Measurements from ENCODE around the gene TASOR2. TPM values are rescaled to one million over a fixed set of nuclear protein-coding genes. Genes with fewer than 3 reads are reported as not detected.

Gene TASOR2
- total RNA-seq, 1 donor from 2014 or later: 63.7 TPM

- Histone ChIP-seq H3K27ac (no peak overlapping the region), H3K4me3 (no peak overlapping the region), H3K4me1 (peaks cover 4% of the 10 kb centered on the region), H3K27me3 (no peaks in the 10 kb centered on the region), H3K9me3 (no peaks in the 10 kb centered on the region), H3K36me3 (peaks cover 9% of the 10 kb centered on the region)
- DNase-seq (no peak), ATAC-seq (no peak)
- intact Hi-C loops (cut with DNase I): no loop called here
- TF ChIP-seq, protein P1, sequence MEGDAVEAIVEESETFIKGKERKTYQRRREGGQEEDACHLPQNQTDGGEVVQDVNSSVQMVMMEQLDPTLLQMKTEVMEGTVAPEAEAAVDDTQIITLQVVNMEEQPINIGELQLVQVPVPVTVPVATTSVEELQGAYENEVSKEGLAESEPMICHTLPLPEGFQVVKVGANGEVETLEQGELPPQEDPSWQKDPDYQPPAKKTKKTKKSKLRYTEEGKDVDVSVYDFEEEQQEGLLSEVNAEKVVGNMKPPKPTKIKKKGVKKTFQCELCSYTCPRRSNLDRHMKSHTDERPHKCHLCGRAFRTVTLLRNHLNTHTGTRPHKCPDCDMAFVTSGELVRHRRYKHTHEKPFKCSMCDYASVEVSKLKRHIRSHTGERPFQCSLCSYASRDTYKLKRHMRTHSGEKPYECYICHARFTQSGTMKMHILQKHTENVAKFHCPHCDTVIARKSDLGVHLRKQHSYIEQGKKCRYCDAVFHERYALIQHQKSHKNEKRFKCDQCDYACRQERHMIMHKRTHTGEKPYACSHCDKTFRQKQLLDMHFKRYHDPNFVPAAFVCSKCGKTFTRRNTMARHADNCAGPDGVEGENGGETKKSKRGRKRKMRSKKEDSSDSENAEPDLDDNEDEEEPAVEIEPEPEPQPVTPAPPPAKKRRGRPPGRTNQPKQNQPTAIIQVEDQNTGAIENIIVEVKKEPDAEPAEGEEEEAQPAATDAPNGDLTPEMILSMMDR (IDR thresholded peaks at IDR 0.05): no peak
Observed at GRCh38 chr10:5651388-5651764, 33.3 kb upstream of the TASOR2 start.

DNA sequence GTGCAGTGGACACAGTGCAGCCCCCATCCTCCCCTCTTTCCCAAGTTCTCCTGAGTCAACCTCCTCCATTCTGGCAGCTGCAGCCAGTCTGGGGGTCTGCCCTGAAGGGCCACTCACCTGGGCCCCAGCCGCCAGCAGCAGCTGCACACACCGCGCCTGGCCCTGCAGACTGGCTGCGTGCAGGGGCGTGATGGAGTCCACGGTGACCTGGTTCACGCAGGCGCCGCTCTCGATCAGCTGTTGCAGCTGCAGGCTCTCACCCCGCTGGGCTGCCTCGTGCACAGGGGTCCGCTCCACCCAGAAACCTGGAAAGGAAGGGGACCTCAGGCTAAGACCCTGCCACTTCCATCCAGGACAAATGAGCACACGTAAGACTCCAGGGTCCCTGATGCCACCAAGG is 31.9 kb upstream of the TASOR2 start:
- TF ChIP-seq, protein P1 (IDR thresholded peaks at IDR 0.05): no peak
- peaks cover 9% of the 10 kb centered on the region for H3K36me3 ChIP-seq
- H3K9me3 ChIP-seq: no peaks in the 10 kb centered on the region
- intact Hi-C loops (cut with DNase I): no loop called here
- no peaks in the 10 kb centered on the region for H3K4me1 ChIP-seq
- no peaks in the 10 kb centered on the region for H3K27me3 ChIP-seq
- no peak overlapping the region for H3K27ac ChIP-seq
- ATAC-seq (peak; percentile 22), DNase-seq (no peak)
- no peak overlapping the region for H3K4me3 ChIP-seq

DNA sequence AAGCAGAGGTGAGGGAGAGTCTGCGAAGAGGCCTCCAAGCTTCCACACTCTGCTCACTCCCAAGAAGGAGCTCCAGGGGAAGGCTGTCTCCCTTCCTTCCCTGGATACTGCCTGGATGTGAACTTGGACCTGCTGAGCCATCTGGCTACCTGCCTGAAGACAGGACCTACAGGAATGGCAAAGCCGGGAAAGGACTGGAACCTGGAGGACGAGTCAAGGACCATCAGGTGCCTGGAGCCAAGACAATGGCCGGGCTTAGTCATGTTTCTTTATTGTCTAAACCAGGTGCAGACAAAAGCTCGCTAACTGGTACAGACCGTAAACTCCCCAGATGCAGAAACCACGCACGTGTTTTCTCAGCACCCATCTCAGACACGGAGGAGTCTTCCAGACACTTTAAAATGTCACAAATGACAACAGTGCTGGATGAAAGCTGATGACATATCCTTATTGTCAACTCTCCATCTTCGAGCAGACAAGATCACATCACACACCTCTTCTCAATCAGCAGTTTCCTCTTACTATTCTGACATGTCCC is 30.4 kb upstream of the TASOR2 start:
- H3K36me3 ChIP-seq: peaks cover 9% of the 10 kb centered on the region
- H3K4me1 ChIP-seq: peaks cover 11% of the 10 kb centered on the region
- intact Hi-C loops (cut with DNase I): no loop called here
- no peak overlapping the region for H3K27ac ChIP-seq
- no peaks in the 10 kb centered on the region for H3K27me3 ChIP-seq
- no peak overlapping the region for H3K4me3 ChIP-seq
- ATAC-seq (no peak), DNase-seq (no peak)
- TF ChIP-seq, protein P1 (IDR thresholded peaks at IDR 0.05): no peak
- H3K9me3 ChIP-seq: no peaks in the 10 kb centered on the region

DNA sequence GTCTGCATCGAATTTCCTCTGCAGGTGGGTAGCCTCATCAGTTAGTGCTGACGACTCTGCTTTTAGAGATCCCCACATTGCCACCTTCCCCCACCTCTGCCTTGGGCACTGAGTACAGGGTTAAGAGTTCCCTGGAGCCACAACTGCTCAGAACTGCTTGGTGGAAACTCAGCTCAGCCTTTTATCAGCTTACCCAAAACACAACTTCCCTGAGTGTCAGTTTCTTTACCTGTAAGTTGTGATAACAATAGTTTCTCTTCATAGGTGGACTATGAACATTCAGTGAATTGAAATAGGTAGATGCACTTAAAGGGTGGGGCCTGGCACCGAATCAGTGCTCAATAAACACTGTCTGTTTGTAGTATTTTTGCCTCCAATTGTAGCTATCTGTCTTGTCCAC is 29.5 kb upstream of the TASOR2 start:
- intact Hi-C loops (cut with DNase I): no loop called here
- Histone ChIP-seq H3K4me1 (peaks cover 19% of the 10 kb centered on the region), H3K27ac (no peak overlapping the region)

DNA sequence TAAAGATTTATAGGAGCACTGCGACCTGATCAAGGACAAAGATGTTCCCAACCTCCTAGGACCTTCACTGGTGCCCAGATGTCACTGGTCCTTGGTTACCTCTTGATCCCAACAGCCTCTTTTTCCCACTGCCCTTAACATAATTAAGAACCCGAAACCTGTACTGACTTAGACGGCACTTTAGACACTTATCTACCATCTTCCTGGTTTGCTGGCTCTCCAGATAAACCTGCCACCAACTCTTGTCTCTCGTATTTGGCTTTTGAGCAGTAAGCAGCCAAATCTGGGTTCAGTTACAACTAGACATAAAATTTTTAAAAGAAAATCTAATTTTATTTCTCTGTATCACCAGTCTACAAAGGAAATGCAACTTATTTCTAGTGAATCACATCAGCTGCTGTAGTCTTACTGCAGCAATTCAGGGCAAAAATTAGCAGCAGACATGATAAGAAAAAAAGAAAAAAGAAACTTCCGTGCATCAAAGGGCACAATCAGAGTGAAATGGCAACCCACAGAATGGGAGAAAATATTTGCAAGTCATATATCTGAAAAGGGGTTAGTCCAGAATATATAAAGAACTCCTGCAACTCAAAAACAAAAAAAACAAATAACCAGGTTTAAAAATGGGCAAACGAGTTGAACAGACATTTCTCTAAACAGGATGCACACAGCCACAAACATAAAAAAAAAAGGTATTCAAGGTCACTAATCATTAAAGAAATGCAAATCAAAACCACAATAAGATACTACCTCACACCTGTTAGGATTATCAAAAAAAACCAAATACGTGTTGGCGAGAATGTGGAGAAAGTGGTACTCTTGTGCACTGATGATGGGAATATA is 27.7 kb upstream of the TASOR2 start:
- TF ChIP-seq, protein P1 (IDR thresholded peaks at IDR 0.05): no peak
- Histone ChIP-seq H3K36me3 (no peaks in the 10 kb centered on the region), H3K9me3 (no peaks in the 10 kb centered on the region), H3K4me1 (peaks cover 20% of the 10 kb centered on the region), H3K4me3 (no peak overlapping the region), H3K27ac (no peak overlapping the region), H3K27me3 (no peaks in the 10 kb centered on the region)
- intact Hi-C loops (cut with DNase I): no loop called here
- DNase-seq: no peak
- ATAC-seq: no peak

More for the DNA sequence above, 29.5 kb upstream of the TASOR2 start:
- no peak overlapping the region for H3K4me3 ChIP-seq
- TF ChIP-seq, protein P1 (IDR thresholded peaks at IDR 0.05): no peak
- H3K27me3 ChIP-seq: no peaks in the 10 kb centered on the region
- H3K9me3 ChIP-seq: no peaks in the 10 kb centered on the region
- H3K36me3 ChIP-seq: peaks cover 7% of the 10 kb centered on the region
- ATAC-seq: no peak
- DNase-seq: no peak
